Nucleus accumbens (tissue), 56 donors: ENCODE measurements around the gene NDUFB1.
A peak's percentile ranks its signal among the peaks of the same experiment; 100 is the strongest.

Experiments
- DNase-seq, 56 donors: peaks; one replicate each; lab custom pipeline; 2025; lab: John Stamatoyannopoulos, UW

The NDUFB1 gene

GRCh38 chr14:92103363-92103989 is 18.0 kb downstream of the NDUFB1 start:
- DNase-seq = no peak

GRCh38 chr14:92099802-92100201 is 21.7 kb downstream of the NDUFB1 start:
- DNase-seq = no peak

- peak in 2 of 56 donors; percentile 2 to 4 for DNase-seq
These were observed 28.2 kb downstream of the NDUFB1 start for GRCh38 chr14:92093320-92093719.

GRCh38 chr14:92088494-92088893 is 33.0 kb downstream of the NDUFB1 start:
- DNase-seq = no peak

- DNase-seq = no peak
These were observed 47.0 kb downstream of the NDUFB1 start for GRCh38 chr14:92074555-92074954.
